ENCODE data around the gene TRMT2B.

TRMT2B gene

GRCh38 chrX:101081231-101081630 is 29.3 kb upstream of the TRMT2B start:
- Histone ChIP-seq H4K12ac (ENCODE audit: low read depth, low read length) (no peak overlapping the region), H2BK120ac (ENCODE audit: insufficient read depth, low read length, poor library complexity) (no peak overlapping the region), H3K36me3 (ENCODE audit: control insufficient read depth in 1 of 2, insufficient read depth in 2 of 2, low read length in 2 of 2) (no peaks in the 10 kb centered on the region), H3K9ac (ENCODE audit: low read length) (no peak overlapping the region), H3K18ac (ENCODE audit: low read length) (no peak overlapping the region), H3K4ac (ENCODE audit: low read depth, low read length) (no peak overlapping the region), H2BK12ac (ENCODE audit: low read length) (no peak overlapping the region), H3K27me3 (ENCODE audit: insufficient read depth, low read length) (no peaks in the 10 kb centered on the region), H4K8ac (ENCODE audit: low read depth, low read length) (no peak overlapping the region), H4K91ac (ENCODE audit: low read depth, low read length) (no peak overlapping the region), H3K14ac (ENCODE audit: low read length) (no peak overlapping the region), H3K4me3 (ENCODE audit: low read depth, low read length) (no peak overlapping the region), H3K23ac (ENCODE audit: low read length) (no peak overlapping the region), H2AFZ (ENCODE audit: insufficient read depth, low read length, poor library complexity) (no peak overlapping the region), H3K4me2 (ENCODE audit: low read length) (no peak overlapping the region), H2AK5ac (ENCODE audit: low read length) (no peak overlapping the region), H3K79me1 (ENCODE audit: low read length) (no peaks in the 10 kb centered on the region), H3K27ac (ENCODE audit: low read depth, low read length) (no peak overlapping the region), H3K9me3 (ENCODE audit: insufficient read depth, low read depth, low read length) (no peaks in the 10 kb centered on the region), H3K79me2 (ENCODE audit: control insufficient read depth, insufficient read depth, low read length, poor library complexity) (no peaks in the 10 kb centered on the region), H2BK5ac (ENCODE audit: low read depth, low read length, poor library complexity) (no peak overlapping the region), H3K4me1 (ENCODE audit: control insufficient read depth in 1 of 2, insufficient read depth in 2 of 2, low read length in 2 of 2) (no peaks in the 10 kb centered on the region)
- WGBS (ENCODE audit: extremely low coverage, insufficient coverage, insufficient read length), result no CpG with 5 or more reads among the region's 3 CpGs
- no peak for DNase-seq

GRCh38 chrX:101080326-101081124 is 28.6 kb upstream of the TRMT2B start:
- Histone ChIP-seq H3K27ac (ENCODE audit: low read depth, low read length) (no peak overlapping the region), H4K91ac (ENCODE audit: low read depth, low read length) (no peak overlapping the region), H3K36me3 (ENCODE audit: control insufficient read depth in 1 of 2, insufficient read depth in 2 of 2, low read length in 2 of 2) (no peaks in the 10 kb centered on the region), H3K27me3 (ENCODE audit: insufficient read depth, low read length) (no peaks in the 10 kb centered on the region), H3K4me2 (ENCODE audit: low read length) (no peak overlapping the region), H2AFZ (ENCODE audit: insufficient read depth, low read length, poor library complexity) (no peak overlapping the region), H3K23ac (ENCODE audit: low read length) (no peak overlapping the region), H3K9ac (ENCODE audit: low read length) (no peak overlapping the region), H3K79me1 (ENCODE audit: low read length) (no peaks in the 10 kb centered on the region), H2BK5ac (ENCODE audit: low read depth, low read length, poor library complexity) (no peak overlapping the region), H3K9me3 (ENCODE audit: insufficient read depth, low read depth, low read length) (no peaks in the 10 kb centered on the region), H3K4me3 (ENCODE audit: low read depth, low read length) (no peak overlapping the region), H2BK12ac (ENCODE audit: low read length) (no peak overlapping the region), H3K79me2 (ENCODE audit: control insufficient read depth, insufficient read depth, low read length, poor library complexity) (no peaks in the 10 kb centered on the region), H2AK5ac (ENCODE audit: low read length) (no peak overlapping the region), H3K14ac (ENCODE audit: low read length) (no peak overlapping the region), H4K12ac (ENCODE audit: low read depth, low read length) (no peak overlapping the region), H3K4ac (ENCODE audit: low read depth, low read length) (no peak overlapping the region), H3K4me1 (ENCODE audit: control insufficient read depth in 1 of 2, insufficient read depth in 2 of 2, low read length in 2 of 2) (no peaks in the 10 kb centered on the region), H2BK120ac (ENCODE audit: insufficient read depth, low read length, poor library complexity) (no peak overlapping the region), H4K8ac (ENCODE audit: low read depth, low read length) (no peak overlapping the region), H3K18ac (ENCODE audit: low read length) (no peak overlapping the region)
- WGBS (ENCODE audit: extremely low coverage, insufficient coverage, insufficient read length), result no CpG with 5 or more reads among the region's 3 CpGs
- no peak for DNase-seq

GRCh38 chrX:101079736-101080270 is 27.9 kb upstream of the TRMT2B start:
- Histone ChIP-seq H3K36me3 (ENCODE audit: control insufficient read depth in 1 of 2, insufficient read depth in 2 of 2, low read length in 2 of 2) (no peaks in the 10 kb centered on the region), H3K14ac (ENCODE audit: low read length) (no peak overlapping the region), H3K18ac (ENCODE audit: low read length) (no peak overlapping the region), H3K23ac (ENCODE audit: low read length) (no peak overlapping the region), H2AFZ (ENCODE audit: insufficient read depth, low read length, poor library complexity) (no peak overlapping the region), H2BK120ac (ENCODE audit: insufficient read depth, low read length, poor library complexity) (no peak overlapping the region), H3K27me3 (ENCODE audit: insufficient read depth, low read length) (no peaks in the 10 kb centered on the region), H4K12ac (ENCODE audit: low read depth, low read length) (no peak overlapping the region), H4K91ac (ENCODE audit: low read depth, low read length) (no peak overlapping the region), H3K4me2 (ENCODE audit: low read length) (no peak overlapping the region), H3K4me1 (ENCODE audit: control insufficient read depth in 1 of 2, insufficient read depth in 2 of 2, low read length in 2 of 2) (no peaks in the 10 kb centered on the region), H3K4ac (ENCODE audit: low read depth, low read length) (no peak overlapping the region), H3K4me3 (ENCODE audit: low read depth, low read length) (no peak overlapping the region), H3K9ac (ENCODE audit: low read length) (no peak overlapping the region), H3K79me1 (ENCODE audit: low read length) (no peaks in the 10 kb centered on the region), H2BK5ac (ENCODE audit: low read depth, low read length, poor library complexity) (no peak overlapping the region), H4K8ac (ENCODE audit: low read depth, low read length) (no peak overlapping the region), H3K27ac (ENCODE audit: low read depth, low read length) (no peak overlapping the region), H3K79me2 (ENCODE audit: control insufficient read depth, insufficient read depth, low read length, poor library complexity) (no peaks in the 10 kb centered on the region), H2AK5ac (ENCODE audit: low read length) (no peak overlapping the region), H2BK12ac (ENCODE audit: low read length) (no peak overlapping the region), H3K9me3 (ENCODE audit: insufficient read depth, low read depth, low read length) (no peaks in the 10 kb centered on the region)
- no CpG with 5 or more reads among the region's 8 CpGs for WGBS (ENCODE audit: extremely low coverage, insufficient coverage, insufficient read length)
- DNase-seq, result no peak

GRCh38 chrX:101078716-101079598 is 27.0 kb upstream of the TRMT2B start, which contains the start of gene TMEM35A:
Gene TMEM35A (plus strand): TSS chrX:101078879. CDS start chrX:101079003, 124 bp downstream.
- no peak within 1 kb of the TSS for H2AK5ac ChIP-seq (ENCODE audit: low read length)
- no peak within 1 kb of the TSS for H2BK120ac ChIP-seq (ENCODE audit: insufficient read depth, low read length, poor library complexity)
- no CpG with 5 or more reads among the region's 23 CpGs for WGBS (ENCODE audit: extremely low coverage, insufficient coverage, insufficient read length)
- H2BK5ac ChIP-seq (ENCODE audit: low read depth, low read length, poor library complexity), result no peak within 1 kb of the TSS
- no peaks in the 10 kb centered on the region for H3K36me3 ChIP-seq (ENCODE audit: control insufficient read depth in 1 of 2, insufficient read depth in 2 of 2, low read length in 2 of 2)
- no peak within 1 kb of the TSS for H3K14ac ChIP-seq (ENCODE audit: low read length)
- H4K12ac ChIP-seq (ENCODE audit: low read depth, low read length), result no peak within 1 kb of the TSS
- H2BK12ac ChIP-seq (ENCODE audit: low read length), result no peak within 1 kb of the TSS
- H3K23ac ChIP-seq (ENCODE audit: low read length), result no peak within 1 kb of the TSS
- peak within 1 kb of the TSS; percentile 54 for H3K4me2 ChIP-seq (ENCODE audit: low read length)
- H3K27me3 ChIP-seq (ENCODE audit: insufficient read depth, low read length), result no peaks in the 10 kb centered on the region
- H3K4ac ChIP-seq (ENCODE audit: low read depth, low read length), result no peak within 1 kb of the TSS
- H2AFZ ChIP-seq (ENCODE audit: insufficient read depth, low read length, poor library complexity), result no peak within 1 kb of the TSS
- H3K27ac ChIP-seq (ENCODE audit: low read depth, low read length), result no peak within 1 kb of the TSS
- H4K8ac ChIP-seq (ENCODE audit: low read depth, low read length), result no peak within 1 kb of the TSS
- no peak within 1 kb of the TSS for H3K18ac ChIP-seq (ENCODE audit: low read length)
- H3K9me3 ChIP-seq (ENCODE audit: insufficient read depth, low read depth, low read length), result no peaks in the 10 kb centered on the region
- no peaks in the 10 kb centered on the region for H3K79me1 ChIP-seq (ENCODE audit: low read length)
- no peak within 1 kb of the TSS for H3K4me3 ChIP-seq (ENCODE audit: low read depth, low read length)
- no peaks in the 10 kb centered on the region for H3K4me1 ChIP-seq (ENCODE audit: control insufficient read depth in 1 of 2, insufficient read depth in 2 of 2, low read length in 2 of 2)
- no peak within 1 kb of the TSS for H4K91ac ChIP-seq (ENCODE audit: low read depth, low read length)
- no peaks in the 10 kb centered on the region for H3K79me2 ChIP-seq (ENCODE audit: control insufficient read depth, insufficient read depth, low read length, poor library complexity)
- no peak within 1 kb of the TSS for H3K9ac ChIP-seq (ENCODE audit: low read length)
- DNase-seq, result no peak
